GM18951 (cell line): Measurements from ENCODE around the gene PDZD2.

ENCODE experiments used
- POLR2A ChIP-seq: IDR thresholded peaks from 4 replicates; pipeline ENCODE4 v1.6.1; 2011; ENCODE audit warnings: mild to moderate bottlenecking; ENCODE audit not compliant: insufficient read length, insufficient read depth; ENCODE audit errors: extremely low read depth
- in situ Hi-C: fragments of 300-500 bp; cut with MboI; formaldehyde crosslinking; loops from one replicate; pipeline ENCODE4 v1.12.0; 2022; ENCODE audit warnings: low sequenced_read_pairs, mixed read lengths, inconsistent platforms; ENCODE audit not compliant: unreplicated experiment

Gene PDZD2

DNA sequence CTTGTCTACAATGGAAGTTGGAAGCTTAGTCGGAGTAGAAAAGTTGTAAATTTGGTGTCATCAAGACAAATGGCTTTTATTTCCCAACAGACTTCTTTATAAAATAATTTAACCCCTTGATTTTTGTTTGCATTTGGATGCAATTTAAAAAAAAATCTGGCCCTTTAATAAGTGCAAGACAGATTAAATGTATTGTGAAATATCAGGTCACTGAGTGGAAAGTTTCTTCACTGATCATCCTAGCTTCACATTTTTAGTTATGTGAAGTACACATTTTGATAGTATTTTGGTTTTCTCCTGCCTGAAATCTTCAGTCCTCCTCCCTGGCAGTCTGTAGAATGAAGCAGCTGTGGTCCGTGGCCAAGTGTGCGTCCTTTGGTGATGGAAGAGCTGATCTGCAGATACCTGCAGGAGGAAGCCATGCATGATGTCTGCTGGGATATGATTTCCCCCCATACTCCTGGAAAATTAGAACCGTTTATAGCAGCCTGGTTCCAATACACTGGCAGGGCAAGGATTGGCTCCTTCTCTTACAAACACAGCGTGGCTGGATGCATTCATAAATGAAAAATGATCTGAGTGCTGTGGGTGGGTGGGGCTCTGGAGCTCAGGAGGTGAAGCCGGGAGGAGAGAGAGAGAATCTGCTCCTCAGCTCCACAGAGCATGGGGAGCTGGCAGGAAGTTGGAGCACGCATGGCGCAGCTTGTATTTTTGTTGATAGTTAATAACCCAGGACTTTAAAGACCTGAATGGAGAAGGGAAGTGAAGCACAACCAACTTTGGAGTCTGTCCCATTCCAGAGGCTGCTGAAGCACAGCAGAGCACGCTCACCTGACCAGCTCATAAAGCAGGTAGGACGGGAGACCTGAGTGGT lies 296.8 kb downstream of the PDZD2 start:
- TF ChIP-seq POLR2A = no peak
- in situ Hi-C loops = no loop called here

DNA sequence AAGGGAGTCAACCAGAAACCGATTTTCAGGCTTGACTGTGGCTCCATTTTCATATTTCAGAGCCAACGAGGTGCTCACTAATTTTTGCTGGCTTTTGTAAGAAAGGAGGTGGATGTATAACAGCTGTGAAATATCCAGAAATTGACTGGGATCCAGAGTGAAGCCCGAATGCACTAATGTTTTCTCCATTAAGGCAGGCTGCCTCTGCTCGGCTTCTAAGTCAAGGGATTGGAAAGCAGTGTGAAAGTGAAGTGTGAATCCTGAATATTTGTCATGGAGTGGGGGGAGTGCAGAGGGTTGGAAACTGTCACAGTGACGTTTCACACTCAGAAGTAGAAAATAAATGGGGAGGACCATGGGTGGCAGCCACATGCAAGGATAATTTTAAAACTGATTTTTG lies 297.8 kb downstream of the PDZD2 start:
- in situ Hi-C loops = no loop called here
- TF ChIP-seq POLR2A = no peak

GRCh38 chr5:31937226-31937625 lies 298.3 kb downstream of the PDZD2 start:
- in situ Hi-C loops = no loop called here
- TF ChIP-seq POLR2A = no peak

DNA sequence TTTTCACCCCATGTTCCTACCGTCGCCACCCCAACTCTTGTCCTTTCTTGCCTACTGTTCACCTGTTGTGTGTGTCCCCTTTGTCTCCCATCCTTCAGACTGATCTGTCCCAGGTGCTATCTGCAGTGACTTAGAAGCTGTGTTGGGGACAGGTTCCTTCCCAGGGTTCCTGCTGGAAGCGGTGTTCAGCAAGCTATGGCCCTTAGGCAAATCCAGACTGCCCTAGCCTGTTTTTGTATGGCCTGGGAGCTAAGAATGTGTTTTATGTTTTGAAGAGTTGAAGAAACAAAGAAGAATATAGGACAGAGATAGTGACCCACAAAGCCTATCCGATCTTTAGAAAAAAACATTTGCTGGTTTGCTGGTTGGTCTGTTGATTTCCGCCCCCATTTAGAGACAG lies 298.8 kb downstream of the PDZD2 start:
- no peak for TF ChIP-seq POLR2A
- in situ Hi-C loops = no loop called here

- in situ Hi-C loops = no loop called here
- no peak for TF ChIP-seq POLR2A
Measured at GRCh38 chr5:31939151-31939550, 300.2 kb downstream of the PDZD2 start.

DNA sequence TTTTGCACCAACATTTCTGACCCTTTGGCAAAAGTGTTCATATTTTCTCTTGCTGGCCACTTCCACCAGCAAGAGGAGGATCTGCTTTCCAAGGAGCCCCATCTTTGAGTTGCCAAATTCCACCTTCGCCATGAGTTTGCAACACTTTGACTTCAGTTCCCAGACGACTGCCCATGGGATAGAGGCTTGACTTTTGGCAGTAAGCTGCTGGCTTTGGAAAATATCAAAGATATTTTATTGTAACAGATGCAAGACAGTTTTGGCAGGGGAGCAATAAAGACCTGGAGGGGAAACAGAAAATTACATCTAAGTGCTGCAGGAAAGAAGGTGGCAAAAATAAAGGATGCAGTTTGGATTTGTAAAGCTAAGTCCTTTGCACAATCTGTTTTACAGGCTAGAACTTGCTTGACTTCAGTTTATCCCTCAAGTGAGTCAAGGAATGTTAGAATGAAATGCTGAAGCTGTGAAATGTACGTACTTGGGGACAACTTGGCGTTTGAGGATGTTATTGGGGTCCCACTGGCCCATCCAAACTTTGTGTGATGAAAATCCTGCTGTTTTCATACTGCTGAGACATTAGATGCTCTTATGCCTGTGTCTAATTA lies 302.3 kb downstream of the PDZD2 start:
- in situ Hi-C loops = no loop called here
- no peak for TF ChIP-seq POLR2A

DNA sequence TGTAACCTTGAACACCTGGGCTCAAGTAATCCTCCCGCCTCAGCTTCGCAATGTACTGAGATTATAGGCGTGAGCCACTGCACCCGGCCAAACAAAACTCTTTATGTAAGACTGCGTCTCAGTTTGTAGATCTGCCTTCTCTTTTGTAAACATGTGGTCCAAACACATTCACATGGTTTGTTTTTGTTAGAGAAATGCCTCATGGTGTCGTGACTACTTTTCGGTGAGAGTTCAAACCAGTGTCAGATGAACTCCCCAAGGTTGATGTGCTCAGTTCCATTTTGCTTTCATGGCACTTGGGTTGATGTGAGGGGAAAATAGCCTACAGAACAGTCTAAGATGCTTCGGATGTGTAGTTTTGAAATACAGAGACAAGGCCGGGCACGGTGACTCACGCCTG lies 303.6 kb downstream of the PDZD2 start:
- in situ Hi-C loops = no loop called here
- no peak for TF ChIP-seq POLR2A

GRCh38 chr5:31944684-31945445 lies 305.9 kb downstream of the PDZD2 start:
- in situ Hi-C loops = no loop called here
- TF ChIP-seq POLR2A = no peak

- in situ Hi-C loops = no loop called here
- no peak for TF ChIP-seq POLR2A
Measured at GRCh38 chr5:31948006-31948405, 309.1 kb downstream of the PDZD2 start.

DNA sequence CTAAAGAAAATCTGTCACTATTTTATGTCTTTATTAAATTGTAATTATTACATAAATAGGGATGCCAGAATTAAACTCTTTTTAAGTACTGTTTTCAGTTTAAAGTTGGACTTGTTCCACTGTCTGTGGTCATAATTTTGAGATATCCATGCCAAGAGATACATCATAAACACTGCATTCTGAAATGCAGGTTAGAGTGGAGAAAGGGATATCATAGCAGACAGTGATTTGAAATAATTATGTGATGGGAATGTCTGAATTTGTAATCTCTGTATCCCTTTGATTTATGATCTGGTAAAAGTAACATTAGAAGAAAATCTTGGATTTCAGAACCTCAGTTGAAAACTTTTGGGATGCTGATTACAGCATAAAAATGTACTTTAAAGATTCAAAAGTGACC lies 313.1 kb downstream of the PDZD2 start:
- in situ Hi-C loops = no loop called here
- no peak for TF ChIP-seq POLR2A

DNA sequence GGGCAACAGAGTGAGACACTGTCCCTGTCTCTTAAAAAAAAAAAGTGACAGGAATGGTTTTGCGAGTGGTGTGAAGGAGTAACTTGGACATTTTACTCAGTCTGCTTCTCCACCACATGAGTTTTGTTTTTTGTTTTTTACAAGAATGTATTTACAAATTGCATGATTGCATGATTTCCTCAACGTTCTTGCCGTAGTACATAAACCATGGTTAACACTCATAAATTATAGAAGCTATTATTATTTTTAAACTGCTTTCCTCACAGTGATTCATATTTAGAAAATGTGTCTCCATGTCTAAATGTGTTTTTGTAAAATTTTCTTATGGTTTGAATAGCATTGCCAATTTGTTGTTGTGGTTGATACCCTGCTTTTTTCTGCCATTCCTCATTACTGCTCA lies 315.2 kb downstream of the PDZD2 start:
- TF ChIP-seq POLR2A = no peak
- in situ Hi-C loops = no loop called here

GRCh38 chr5:31957151-31957550 lies 318.2 kb downstream of the PDZD2 start:
- in situ Hi-C loops = no loop called here
- no peak for TF ChIP-seq POLR2A

GRCh38 chr5:31962351-31962751 lies 323.4 kb downstream of the PDZD2 start:
- in situ Hi-C loops = no loop called here
- no peak for TF ChIP-seq POLR2A

- no peak for TF ChIP-seq POLR2A
- in situ Hi-C loops = no loop called here
Measured at GRCh38 chr5:31962871-31963307, 324.0 kb downstream of the PDZD2 start.
